Amniotic stem cell (primary cell): ENCODE results near the gene DHX29.

ENCODE experiments used
- DNase-seq: peaks from one replicate; lab custom pipeline; 2025; lab: John Stamatoyannopoulos, UW

The DHX29 gene

GRCh38 chr5:55232271-55232984, 75.1 kb downstream of the DHX29 start:
- no peak for DNase-seq

- DNase-seq = no peak
These were observed 75.6 kb downstream of the DHX29 start for GRCh38 chr5:55231919-55232270.

- no peak for DNase-seq
These were observed 76.2 kb downstream of the DHX29 start for GRCh38 chr5:55231029-55231918.

GRCh38 chr5:55230086-55230629, 77.3 kb downstream of the DHX29 start:
- DNase-seq = no peak

- no peak for DNase-seq
These were observed 79.6 kb downstream of the DHX29 start for GRCh38 chr5:55227664-55228430.

- DNase-seq = no peak
These were observed 80.4 kb downstream of the DHX29 start, which contains the start of gene MCIDAS for GRCh38 chr5:55226934-55227663. MCIDAS (minus strand) TSS chr5:55227315; CDS start chr5:55227138, 177 bp downstream.

GRCh38 chr5:55226027-55226933, 81.2 kb downstream of the DHX29 start:
- no peak for DNase-seq

GRCh38 chr5:55225346-55225745, 82.1 kb downstream of the DHX29 start:
- no peak for DNase-seq

GRCh38 chr5:55223812-55224240, 83.7 kb downstream of the DHX29 start:
- DNase-seq = no peak

- no peak for DNase-seq
These were observed 84.3 kb downstream of the DHX29 start for GRCh38 chr5:55222985-55223811.

- DNase-seq = no peak
These were observed 85.2 kb downstream of the DHX29 start for GRCh38 chr5:55222092-55222984.

- no peak for DNase-seq
These were observed 86.9 kb downstream of the DHX29 start for GRCh38 chr5:55220433-55221185.

GRCh38 chr5:55219770-55220169, 87.7 kb downstream of the DHX29 start:
- DNase-seq = no peak

- no peak for DNase-seq
These were observed 88.5 kb downstream of the DHX29 start for GRCh38 chr5:55218967-55219366.

- no peak for DNase-seq
These were observed 96.2 kb downstream of the DHX29 start for GRCh38 chr5:55211184-55211874.
